HG02970 (cell line): ENCODE results near the gene JAG1.
"Not testable (repeated sequence)": the region's sequence is repeated elsewhere in the genome, so short reads cannot be mapped to it uniquely, and the experiment has no call there.

Experiments
- ATAC-seq: cut with Tn5 transposase; IDR thresholded peaks from one replicate; pipeline ENCODE4 v1.9.1; 2021; ENCODE audit warnings: mild to moderate bottlenecking, moderate library complexity, moderate number of reproducible peaks; ENCODE audit not compliant: unreplicated experiment, low FRiP score

Gene JAG1

DNA sequence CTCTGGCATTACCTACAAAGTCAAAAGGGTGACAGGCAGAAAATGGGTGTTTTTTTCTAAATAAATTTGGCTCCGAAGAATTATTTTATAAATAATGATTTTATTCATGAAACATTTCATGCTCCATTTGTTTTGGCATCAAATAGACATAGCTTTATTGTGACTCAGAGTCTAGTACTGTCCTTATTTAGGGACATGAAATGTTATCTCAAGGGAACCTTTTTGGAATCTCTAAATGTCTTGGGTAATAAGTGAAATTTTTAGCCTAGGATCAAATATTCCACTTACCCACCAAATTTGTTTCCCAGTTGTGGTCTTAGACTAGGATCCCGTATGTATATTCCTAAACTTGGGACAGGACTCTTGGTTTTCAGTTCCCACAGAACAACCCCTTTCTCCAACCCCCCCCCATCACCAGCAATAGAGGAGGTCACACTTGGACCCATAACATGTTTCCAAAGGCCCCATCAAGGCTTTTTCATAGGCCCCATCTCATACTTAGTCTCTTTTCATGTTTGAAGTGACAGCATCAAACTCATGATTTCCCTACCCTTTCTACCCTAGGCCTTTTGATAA is 81.8 kb downstream of the JAG1 start:
- no peak for ATAC-seq

GRCh38 chr20:10590950-10591671 is 82.7 kb downstream of the JAG1 start:
- ATAC-seq, result no peak

GRCh38 chr20:10590446-10590845 is 83.4 kb downstream of the JAG1 start:
- ATAC-seq, result not testable (repeated sequence)
